PC-3 (cell line): ENCODE data around the gene CTNND2. TPM values are rescaled to one million over a fixed set of nuclear protein-coding genes. Genes with fewer than 3 reads are reported as not detected.

Source experiments
- ATAC-seq: fragments of 200-7000 bp; cut with Tn5 transposase; 2 replicates; pipeline ENCODE4 v1.9.1; 2020; ENCODE audit warnings: mild to moderate bottlenecking, moderate library complexity
- BruUV-seq: library from RNA; stranded (reverse); fragments of 400-500 nt; replicated peaks from 2 replicates; lab custom pipeline; 2021; lab: Mats Ljungman, UMichigan
- CTCF ChIA-PET: fragments of 300-600 bp; sonication (Branson Sonifier 250); formaldehyde crosslinking; loops from one replicate; lab custom pipeline; 2022; ENCODE audit warnings: antibody characterized with exemption; lab: Charles Lee
- POLR2A ChIA-PET: fragments of 300-600 bp; sonication (Branson Sonifier 250); formaldehyde crosslinking; loops from one replicate; lab custom pipeline; 2022; ENCODE audit warnings: antibody characterized with exemption; ENCODE audit not compliant: unreplicated experiment; lab: Charles Lee
- DNase-seq: peaks from one replicate; pipeline ENCODE4 v3.0.0-alpha.2; 2015
- H2AFZ ChIP-seq: fragments of 300-600 bp; sonication (generic); 2 replicates; pipeline ENCODE4 v1.6.0; 2016; ENCODE audit warnings: antibody characterized with exemption, low read length
- H3F3A ChIP-seq: fragments of 300-600 bp; sonication (generic); one replicate; pipeline ENCODE4 v1.6.0; 2017; ENCODE audit warnings: antibody characterized with exemption, low read length, control low read depth, mild to moderate bottlenecking; ENCODE audit not compliant: unreplicated experiment
- H3K27ac ChIP-seq: fragments of 300-600 bp; sonication (generic); 2 replicates; pipeline ENCODE4 v1.5.1; 2016; ENCODE audit warnings: mild to moderate bottlenecking, low read length
- H3K27me3 ChIP-seq: fragments of 300-600 bp; sonication (generic); 2 replicates; pipeline ENCODE4 v1.6.1; 2016; ENCODE audit warnings: low read length, mixed read lengths
- H3K36me3 ChIP-seq: fragments of 300-600 bp; sonication (generic); 2 replicates; pipeline ENCODE4 v1.6.1; 2016; ENCODE audit warnings: low read depth, mixed run types, low read length, mixed read lengths
- H3K4me1 ChIP-seq: fragments of 300-600 bp; sonication (generic); 2 replicates; pipeline ENCODE4 v1.5.1; 2016; ENCODE audit warnings: low read length; ENCODE audit not compliant: insufficient read depth
- H3K4me2 ChIP-seq: fragments of 300-600 bp; sonication (generic); 2 replicates; pipeline ENCODE4 v1.6.0; 2016; ENCODE audit warnings: low read length
- H3K4me3 ChIP-seq: fragments of 300-600 bp; sonication (generic); 2 replicates; pipeline ENCODE4 v1.5.1; 2016; ENCODE audit warnings: mild to moderate bottlenecking, low read length, mixed read lengths
- H3K79me2 ChIP-seq: fragments of 300-600 bp; sonication (generic); 2 replicates; pipeline ENCODE4 v1.6.1; 2017; ENCODE audit warnings: low read length, mixed read lengths
- H3K9ac ChIP-seq: fragments of 300-600 bp; sonication (generic); 2 replicates; pipeline ENCODE4 v1.6.0; 2016; ENCODE audit warnings: mild to moderate bottlenecking, low read length
- H3K9me2 ChIP-seq: fragments of 300-600 bp; sonication (generic); replicated peaks from 2 replicates; pipeline ENCODE4 v1.6.1; 2016; ENCODE audit warnings: mixed run types, low read length, mixed read lengths
- H3K9me3 ChIP-seq: fragments of 300-600 bp; sonication (generic); 2 replicates; pipeline ENCODE4 v1.6.1; 2016; ENCODE audit warnings: low read length, mixed read lengths
- H4K20me1 ChIP-seq: fragments of 300-600 bp; sonication (generic); 2 replicates; pipeline ENCODE4 v1.6.1; 2016; ENCODE audit warnings: low read length, mixed read lengths
- CTCF ChIP-seq: fragments of 300-600 bp; sonication (generic); conservative IDR thresholded peaks from 2 replicates; pipeline ENCODE4 v1.5.1; 2017; ENCODE audit warnings: antibody characterized with exemption, low read depth, mild to moderate bottlenecking, low read length
- EZH2 ChIP-seq: fragments of 300-600 bp; sonication (generic); IDR thresholded peaks from one replicate; pipeline ENCODE4 v1.6.1; 2017; ENCODE audit warnings: antibody characterized with exemption, mild to moderate bottlenecking, low read length; ENCODE audit not compliant: unreplicated experiment
- EZH2phosphoT487 ChIP-seq: fragments of 300-600 bp; sonication (generic); IDR thresholded peaks from 2 replicates; pipeline ENCODE4 v1.6.1; 2018; ENCODE audit warnings: mild to moderate bottlenecking, antibody characterized with exemption, low read length, borderline replicate concordance
- intact Hi-C: fragments of 100-400 bp; cut with micrococcal nuclease; formaldehyde crosslinking; loops from 2 replicates; pipeline ENCODE4 v1.9.0; 2023
- total RNA-seq: library from RNA; depleted of rRNA; stranded (reverse); fragments of >200 nt; gene quantifications from 2 replicates; pipeline ENCODE4 v1.2.3, GENCODE V29; 2014

CTNND2 gene
- total RNA-seq, 1 experiment from 2014 or later: 1.8 TPM

DNA sequence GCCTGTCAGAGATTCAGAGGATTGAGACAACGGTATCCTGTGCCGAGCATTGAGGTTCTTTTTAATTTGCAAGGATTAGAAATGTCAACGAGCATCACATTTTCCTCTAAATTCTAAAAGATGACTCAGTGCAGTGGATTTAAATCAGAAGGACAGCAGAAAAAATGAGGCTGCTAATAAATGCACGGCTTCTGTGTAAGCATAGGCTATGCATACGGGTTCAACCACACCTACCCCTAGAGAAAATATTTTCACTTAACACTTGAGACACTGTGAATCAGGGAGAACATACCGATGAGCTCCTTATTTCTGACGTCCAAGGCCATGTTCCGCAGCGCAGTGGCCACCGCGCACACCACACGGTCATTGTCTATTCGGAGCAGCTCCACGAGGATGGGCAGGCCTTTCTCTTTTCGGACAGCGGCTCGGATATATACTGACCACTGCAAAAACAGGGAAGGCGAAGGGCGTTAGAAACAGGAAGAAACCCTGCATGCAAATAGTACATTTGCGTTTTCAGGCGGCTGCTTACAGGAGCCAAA is 821.8 kb downstream of the CTNND2 start:
- DNase-seq (no peak), ATAC-seq (no peak)
- H3K9ac ChIP-seq: no peak overlapping the region
- no peaks in the 10 kb centered on the region for H3K36me3 ChIP-seq
- no peak overlapping the region for H3K4me3 ChIP-seq
- CTCF ChIA-PET: no interaction called here
- no peaks in the 10 kb centered on the region for H3K9me2 ChIP-seq
- intact Hi-C loops: no loop called here
- no peak for TF ChIP-seq EZH2phosphoT487
- no peak for TF ChIP-seq CTCF
- TF ChIP-seq EZH2: no peak
- no peak overlapping the region for H2AFZ ChIP-seq
- 0 out of 2 replicates have a peak, but pooled peaks cover 4% of the 10 kb centered on the region for H3K27me3 ChIP-seq
- no TSS peak for BruUV-seq
- H3K9me3 ChIP-seq: peaks cover 3% of the 10 kb centered on the region; the same call in 1 of the 2 replicates
- H3K4me1 ChIP-seq: no peaks in the 10 kb centered on the region
- no peak overlapping the region for H3K4me2 ChIP-seq
- H3F3A ChIP-seq: no peaks in the 10 kb centered on the region
- H3K27ac ChIP-seq: no peak overlapping the region
- H4K20me1 ChIP-seq: no peaks in the 10 kb centered on the region
- POLR2A ChIA-PET: no interaction called here
- H3K79me2 ChIP-seq: no peaks in the 10 kb centered on the region

- H3K4me3 ChIP-seq: no peak overlapping the region
- intact Hi-C loops: no loop called here
- H3K9me3 ChIP-seq: no peaks in the 10 kb centered on the region
- no peak overlapping the region for H2AFZ ChIP-seq
- H3K4me2 ChIP-seq: no peak overlapping the region
- H3K9ac ChIP-seq: no peak overlapping the region
- ATAC-seq (no peak), DNase-seq (no peak)
- H3K27ac ChIP-seq: no peak overlapping the region
- no peaks in the 10 kb centered on the region for H3K4me1 ChIP-seq
- no TSS peak for BruUV-seq
- no peaks in the 10 kb centered on the region for H4K20me1 ChIP-seq
- no peaks in the 10 kb centered on the region for H3K9me2 ChIP-seq
- H3F3A ChIP-seq: no peaks in the 10 kb centered on the region
- TF ChIP-seq EZH2: no peak
- no peak for TF ChIP-seq EZH2phosphoT487
- TF ChIP-seq CTCF: no peak
- POLR2A ChIA-PET: no interaction called here
- H3K27me3 ChIP-seq: 0 out of 2 replicates have a peak, but pooled peaks cover 4% of the 10 kb centered on the region
- CTCF ChIA-PET: no interaction called here
- H3K79me2 ChIP-seq: no peaks in the 10 kb centered on the region
- no peaks in the 10 kb centered on the region for H3K36me3 ChIP-seq
Observed at GRCh38 chr5:11076945-11077613, 827.2 kb downstream of the CTNND2 start.
